HepG2 (cell line): ENCODE results near the gene CFL1. TPM values are rescaled to one million over a fixed set of nuclear protein-coding genes. Genes with fewer than 3 reads are reported as not detected.

ENCODE experiments used
- AHR ChIP-seq: IDR thresholded peaks from 2 replicates; pipeline ENCODE4 v1.6.1; 2018; ENCODE audit warnings: missing genetic modification reagents, missing compliant biosample characterization
- CENPX ChIP-seq: sonication (generic); formaldehyde crosslinking; IDR thresholded peaks from 2 replicates; pipeline ENCODE4 v1.9.0; 2021; ENCODE audit warnings: mild to moderate bottlenecking, missing genetic modification reagents, moderate library complexity
- ESRRA ChIP-seq: sonication (generic); formaldehyde crosslinking; IDR thresholded peaks from 2 replicates; pipeline ENCODE4 v1.5.1; 2020; ENCODE audit warnings: mild to moderate bottlenecking, low read depth, missing genetic modification reagents
- GPN1 ChIP-seq: sonication (generic); formaldehyde crosslinking; IDR thresholded peaks from 2 replicates; pipeline ENCODE4 v1.5.1; 2020; ENCODE audit warnings: missing genetic modification reagents, borderline replicate concordance
- GTF2F1 ChIP-seq: fragments of 150-350 bp; IDR thresholded peaks from 2 replicates; pipeline ENCODE4 v1.6.1; 2014; ENCODE audit warnings: low read length
- HDAC2 ChIP-seq: sonication (generic); formaldehyde crosslinking; IDR thresholded peaks from 2 replicates; pipeline ENCODE4 v1.4.0; 2020; ENCODE audit warnings: missing genetic modification reagents
- HINFP ChIP-seq: sonication (generic); formaldehyde crosslinking; IDR thresholded peaks from 2 replicates; pipeline ENCODE4 v1.4.0; 2020; ENCODE audit warnings: low read depth, mild to moderate bottlenecking, missing genetic modification reagents
- HNF1B ChIP-seq: sonication (generic); formaldehyde crosslinking; IDR thresholded peaks from 2 replicates; pipeline ENCODE4 v1.5.1; 2020; ENCODE audit warnings: mild to moderate bottlenecking, moderate library complexity, missing genetic modification reagents
- KDM5B ChIP-seq: sonication (generic); formaldehyde crosslinking; IDR thresholded peaks from 2 replicates; pipeline ENCODE4 v1.4.0; 2020; ENCODE audit warnings: missing genetic modification reagents, mild to moderate bottlenecking, borderline replicate concordance
- MAZ ChIP-seq, 2 experiments: sonication (generic) in 1 of 2; formaldehyde crosslinking in 1 of 2; IDR thresholded peaks; 2 replicates each; pipeline versions ENCODE4 v1.5.0 to v1.6.1; 2012 to 2020; ENCODE audit warnings: low read depth in 2 of 2, mild to moderate bottlenecking in 2 of 2, borderline replicate concordance in 1 of 2, improper control_type of control experiment in 1 of 2, low read length in 1 of 2, missing genetic modification reagents in 1 of 2, moderate library complexity in 1 of 2
- MEF2D ChIP-seq: sonication (generic); formaldehyde crosslinking; IDR thresholded peaks from 2 replicates; pipeline ENCODE4 v1.5.1; 2020; ENCODE audit warnings: mild to moderate bottlenecking, missing genetic modification reagents
- MTF1 ChIP-seq: sonication (generic); formaldehyde crosslinking; IDR thresholded peaks from 2 replicates; pipeline ENCODE4 v1.5.0; 2020; ENCODE audit warnings: missing genetic modification reagents
- NFATC3 ChIP-seq: sonication (generic); formaldehyde crosslinking; IDR thresholded peaks from 2 replicates; pipeline ENCODE4 v1.5.1; 2020; ENCODE audit warnings: mild to moderate bottlenecking, missing genetic modification reagents
- NFYB ChIP-seq: sonication (generic); formaldehyde crosslinking; IDR thresholded peaks from 2 replicates; pipeline ENCODE4 v1.4.0; 2020; ENCODE audit warnings: missing genetic modification reagents
- PBX3 ChIP-seq: sonication (generic); formaldehyde crosslinking; IDR thresholded peaks from 2 replicates; pipeline ENCODE4 v1.8.1; 2023; ENCODE audit warnings: missing genetic modification reagents, inconsistent platforms, borderline replicate concordance
- RAD21 ChIP-seq: fragments of 450-650 bp; formaldehyde crosslinking; IDR thresholded peaks from 2 replicates; pipeline ENCODE4 v1.5.0; 2020; ENCODE audit warnings: mild to moderate bottlenecking
- ZC3H4 ChIP-seq: sonication (generic); formaldehyde crosslinking; IDR thresholded peaks from 2 replicates; pipeline ENCODE4 v1.4.0; 2020; ENCODE audit warnings: missing genetic modification reagents, borderline replicate concordance
- ZMAT5 ChIP-seq: sonication (generic); formaldehyde crosslinking; IDR thresholded peaks from 2 replicates; pipeline ENCODE4 v1.5.0; 2020; ENCODE audit warnings: mild to moderate bottlenecking, low read depth, missing genetic modification reagents, borderline replicate concordance
- ZNF180 ChIP-seq: sonication (generic); formaldehyde crosslinking; IDR thresholded peaks from 2 replicates; pipeline ENCODE4 v1.4.0; 2020; ENCODE audit warnings: low read depth, missing genetic modification reagents, borderline replicate concordance
- ZNF34 ChIP-seq: sonication (generic); formaldehyde crosslinking; IDR thresholded peaks from 2 replicates; pipeline ENCODE4 v1.4.0; 2020; ENCODE audit warnings: mild to moderate bottlenecking, missing genetic modification reagents, borderline replicate concordance
- ZNF660 ChIP-seq: sonication (generic); formaldehyde crosslinking; IDR thresholded peaks from 2 replicates; pipeline ENCODE4 v1.5.1; 2020; ENCODE audit warnings: mild to moderate bottlenecking, low read depth, missing genetic modification reagents, borderline replicate concordance
- ZNF784 ChIP-seq: sonication (generic); formaldehyde crosslinking; IDR thresholded peaks from 2 replicates; pipeline ENCODE4 v1.5.1; 2020; ENCODE audit warnings: missing genetic modification reagents, mild to moderate bottlenecking, borderline replicate concordance
- polyA plus RNA-seq, 8 experiments: library from polyadenylated mRNA; depleted of rRNA in 3 of 8; stranded (reverse) in 7 of 8; unstranded in 1 of 8; fragments of >200 nt; fragmentation: Illumina TruSeq in 4 of 8; extraction: Trizol in 4 of 8; gene quantifications; 2 replicates each; pipeline versions ENCODE4 v1.2.1 to v1.2.3, GENCODE V29; 2011 to 2016; ENCODE audit warnings: low read depth in 4 of 8, missing spikeins in 1 of 8, mixed read lengths in 1 of 8; ENCODE audit not compliant: insufficient read depth in 1 of 8
- total RNA-seq, 5 experiments: library from RNA; depleted of rRNA; stranded (reverse); fragments of >200 nt; fragmentation: Illumina TruSeq; extraction: Trizol; gene quantifications; 2 replicates each; pipeline ENCODE4 v1.2.3, GENCODE V29; 2016; ENCODE audit warnings: low read depth in 1 of 5

CFL1 gene
- total and polyA plus RNA-seq, 2 of the 13 experiments (the other 11 are each of a cell fraction or from before 2014, with no cell fraction given): 379 to 383 TPM

- TF ChIP-seq PBX3: no peak
- TF ChIP-seq KDM5B (CRISPR knock-in tag): peak; percentile 55; the same call in 1 of the 2 replicates
- peak; percentile 87 for TF ChIP-seq HNF1B (CRISPR knock-in tag)
- TF ChIP-seq GPN1 (CRISPR knock-in tag): no peak
- no peak for TF ChIP-seq GTF2F1
- TF ChIP-seq HDAC2 (CRISPR knock-in tag): peak; percentile 68; the same call in 1 of the 2 replicates
- peak; percentile 94 for TF ChIP-seq MAZ (IDR thresholded peaks at IDR 0.05; ENCODE audit: borderline replicate concordance, low read depth, low read length)
- peak; percentile 93 for TF ChIP-seq MAZ (CRISPR knock-in tag; IDR thresholded peaks at IDR 0.05; ENCODE audit: low read depth)
- TF ChIP-seq ZNF660: no peak
- TF ChIP-seq NFYB (CRISPR knock-in tag): peak; percentile 90
- no peak; the same call in 1 of the 2 replicates for TF ChIP-seq HINFP (CRISPR knock-in tag)
- no peak for TF ChIP-seq ZNF180 (CRISPR knock-in tag)
- no peak; the same call in 1 of the 2 replicates for TF ChIP-seq AHR
- TF ChIP-seq RAD21 (CRISPR knock-in tag): peak; percentile 43
- TF ChIP-seq ZC3H4 (CRISPR knock-in tag): no peak
- no peak for TF ChIP-seq NFATC3 (CRISPR knock-in tag)
- TF ChIP-seq ZNF784 (CRISPR knock-in tag): no peak
- no peak for TF ChIP-seq CENPX (CRISPR knock-in tag)
- no peak for TF ChIP-seq MEF2D (CRISPR knock-in tag)
- TF ChIP-seq MTF1 (CRISPR knock-in tag): no peak
- TF ChIP-seq ESRRA (CRISPR knock-in tag): peak; percentile 52; the same call in 1 of the 2 replicates
- TF ChIP-seq ZMAT5 (CRISPR knock-in tag): no peak
- no peak for TF ChIP-seq ZNF34 (CRISPR knock-in tag)
These were observed at the start of gene CFL1 (continued) for GRCh38 chr11:65857853-65858680.
